ENCODE measurements around the gene SASH3. TPM values are rescaled to one million over a fixed set of nuclear protein-coding genes. Genes with fewer than 3 reads are reported as not detected.

Gene SASH3
- total and polyA plus RNA-seq, 5 donors from 2014 or later, result 117 to 205 (median 191) TPM

GRCh38 chrX:129843209-129843458 is 63.4 kb downstream of the SASH3 start:
- Mint-ChIP-seq H3K36me3 (no peaks in the 10 kb centered on the region), H3K9me3 (peaks cover 0 to 2% (median 0%) of the 10 kb centered on the region in 7 donors), H3K27me3 (peaks cover 5% of the 10 kb centered on the region), H3K27ac (peak overlapping the region in 2 of 3 donors; percentile 52 to 85), H3K4me1 (peaks cover 0 to 20% (median 12%) of the 10 kb centered on the region in 4 donors), H3K4me3 (peak overlapping the region; percentile 84 to 91 (median 88))
- no peak for ATAC-seq (ENCODE audit: low read depth in 2 of 2)
- H3K4me1 ChIP-seq (ENCODE audit: control insufficient read depth, insufficient read depth, low read length, poor library complexity, severe bottlenecking), result peaks cover 7% of the 10 kb centered on the region
- H3K4me3 ChIP-seq (ENCODE audit: low read depth, low read length), result peak overlapping the region; percentile 34
- DNase-seq, result no peak
- no peaks in the 10 kb centered on the region for H3K27me3 ChIP-seq (ENCODE audit: control insufficient read depth, insufficient read depth, low read length)
- H3K27ac ChIP-seq (ENCODE audit: insufficient read depth, low read length, poor library complexity, severe bottlenecking), result no peak overlapping the region
- no peaks in the 10 kb centered on the region for H3K36me3 ChIP-seq (ENCODE audit: control insufficient read depth, insufficient read depth, low read length)
- H3K9me3 ChIP-seq (ENCODE audit: control insufficient read depth in 2 of 2, low read length in 2 of 2), result no peaks in the 10 kb centered on the region

GRCh38 chrX:129843459-129844306 is 63.9 kb downstream of the SASH3 start, which contains the start of gene ZDHHC9:
ZDHHC9 (minus strand) TSS chrX:129843886; CDS start chrX:129841945, 1,941 bp downstream.
- ATAC-seq (ENCODE audit: low read depth in 2 of 2), result peak; percentile 97 to 98
- peaks cover 0 to 20% (median 12%) of the 10 kb centered on the region in 4 donors for H3K4me1 Mint-ChIP-seq
- peaks cover 0 to 2% (median 0%) of the 10 kb centered on the region in 7 donors for H3K9me3 Mint-ChIP-seq

More at GRCh38 chrX:129843459-129844306, 63.9 kb downstream of the SASH3 start, which contains the start of gene ZDHHC9:
- peak within 1 kb of the TSS; percentile 26 to 85 (median 85) for H3K27ac Mint-ChIP-seq
- peaks cover 10% of the 10 kb centered on the region for H3K27me3 Mint-ChIP-seq
- H3K4me1 ChIP-seq (ENCODE audit: control insufficient read depth, insufficient read depth, low read length, poor library complexity, severe bottlenecking), result peaks cover 7% of the 10 kb centered on the region
- H3K36me3 Mint-ChIP-seq, result no peaks in the 10 kb centered on the region
- no peaks in the 10 kb centered on the region for H3K36me3 ChIP-seq (ENCODE audit: control insufficient read depth, insufficient read depth, low read length)
- peak within 1 kb of the TSS; percentile 91 to 99 (median 92) for H3K4me3 Mint-ChIP-seq
- peak within 1 kb of the TSS; percentile 72 for H3K4me3 ChIP-seq (ENCODE audit: low read depth, low read length)
- H3K27ac ChIP-seq (ENCODE audit: insufficient read depth, low read length, poor library complexity, severe bottlenecking), result no peak within 1 kb of the TSS
- peak; percentile 82 to 88 (median 85) for DNase-seq
- no peaks in the 10 kb centered on the region for H3K9me3 ChIP-seq (ENCODE audit: control insufficient read depth in 2 of 2, low read length in 2 of 2)
- no peaks in the 10 kb centered on the region for H3K27me3 ChIP-seq (ENCODE audit: control insufficient read depth, insufficient read depth, low read length)

Other genes starting within 250 kb of the SASH3 start
- gene OCRL, start 239.7 kb upstream of the SASH3 start, total RNA-seq, result 1.4 TPM
- under 1 TPM; 0.05 to 0.34 (median 0.20) TPM for gene OCRL, start 239.7 kb upstream of the SASH3 start, polyA plus RNA-seq
- not detected for gene APLN, start 125.0 kb upstream of the SASH3 start, total RNA-seq
- not detected for gene APLN, start 125.0 kb upstream of the SASH3 start, polyA plus RNA-seq
- 0.99 TPM for gene XPNPEP2, start 41.0 kb upstream of the SASH3 start, total RNA-seq
- under 1 TPM; 0.17 to 0.75 (median 0.41) TPM for gene XPNPEP2, start 41.0 kb upstream of the SASH3 start, polyA plus RNA-seq
- gene ZDHHC9, start 63.9 kb downstream of the SASH3 start, total RNA-seq, result 2.4 TPM
- 1 to 10 TPM; 2.9 to 6.2 (median 4.4) TPM for gene ZDHHC9, start 63.9 kb downstream of the SASH3 start, polyA plus RNA-seq
- gene UTP14A, start 126.2 kb downstream of the SASH3 start, total RNA-seq, result 11.7 TPM
- 1 to 10 TPM; 5.8 to 9.5 (median 8.3) TPM for gene UTP14A, start 126.2 kb downstream of the SASH3 start, polyA plus RNA-seq
- gene BCORL1, start 202.7 kb downstream of the SASH3 start, total RNA-seq, result 5.5 TPM
- 1 to 10 TPM in 2 of 4 donors, under 1 TPM in 2; 0.13 to 2.0 (median 1.0) TPM for gene BCORL1, start 202.7 kb downstream of the SASH3 start, polyA plus RNA-seq